Activated B cell treated with CpG ODN at 0.5 μM for 24 hours (primary cell): ENCODE measurements around the gene FIGNL1. TPM values are rescaled to one million over a fixed set of nuclear protein-coding genes. Genes with fewer than 3 reads are reported as not detected.

Source experiments
- ATAC-seq: fragments of 200-7000 bp; cut with Tn5 transposase; one replicate; pipeline ENCODE4 v1.10.0; 2021; ENCODE audit warnings: low read depth, mild to moderate bottlenecking, moderate library complexity
- CTCF ChIA-PET: fragments of 350-600 bp; sonication (Branson Sonifier 250); formaldehyde crosslinking; loops from one replicate; lab custom pipeline; 2021; ENCODE audit warnings: antibody characterized with exemption; lab: Charles Lee
- POLR2A ChIA-PET: fragments of 350-600 bp; sonication (Branson Sonifier 250); formaldehyde crosslinking; loops from one replicate; lab custom pipeline; 2021; ENCODE audit warnings: antibody characterized with exemption; lab: Charles Lee
- DNase-seq: peaks from one replicate; pipeline ENCODE4 v3.0.0; 2022
- H3K27ac Mint-ChIP-seq: one replicate; pipeline ENCODE4 v1.8.0; 2020; ENCODE audit warnings: mixed read lengths
- H3K27me3 Mint-ChIP-seq: one replicate; pipeline ENCODE4 v1.8.0; 2021; ENCODE audit warnings: mixed read lengths
- H3K36me3 Mint-ChIP-seq: one replicate; pipeline ENCODE4 v1.8.0; 2021; ENCODE audit warnings: low read depth, mixed read lengths
- H3K4me1 Mint-ChIP-seq: one replicate; pipeline ENCODE4 v1.8.0; 2021; ENCODE audit warnings: mixed read lengths
- H3K4me3 Mint-ChIP-seq: one replicate; pipeline ENCODE4 v1.8.0; 2020; ENCODE audit warnings: mild to moderate bottlenecking, mixed read lengths
- H3K9me3 Mint-ChIP-seq: one replicate; pipeline ENCODE4 v1.8.0; 2020; ENCODE audit warnings: mixed read lengths
- intact Hi-C: fragments of 100-400 bp; cut with micrococcal nuclease; formaldehyde crosslinking; loops from one replicate; pipeline ENCODE4 v1.15.1; 2024
- total RNA-seq: library from RNA; stranded (reverse); gene quantifications from 2 replicates; pipeline ENCODE4 v1.2.3, GENCODE V29; 2022
- TF ChIP-seq, protein P1 (sequence below): fragments of 200-600 bp; IDR thresholded peaks from one replicate; pipeline ENCODE4 v1.8.0; 2022; ENCODE audit warnings: antibody characterized with exemption, mild to moderate bottlenecking

Gene FIGNL1
- total RNA-seq, 1 donor from 2014 or later, result 15.4 TPM

- DNase-seq, result no peak
- Mint-ChIP-seq H3K27ac (no peak overlapping the region), H3K4me3 (no peak overlapping the region), H3K9me3 (no peaks in the 10 kb centered on the region), H3K27me3 (peaks cover 6% of the 10 kb centered on the region), H3K4me1 (no peaks in the 10 kb centered on the region), H3K36me3 (no peaks in the 10 kb centered on the region)
- POLR2A ChIA-PET, result no interaction called here
- intact Hi-C loops, result no loop called here
- TF ChIP-seq, protein P1, sequence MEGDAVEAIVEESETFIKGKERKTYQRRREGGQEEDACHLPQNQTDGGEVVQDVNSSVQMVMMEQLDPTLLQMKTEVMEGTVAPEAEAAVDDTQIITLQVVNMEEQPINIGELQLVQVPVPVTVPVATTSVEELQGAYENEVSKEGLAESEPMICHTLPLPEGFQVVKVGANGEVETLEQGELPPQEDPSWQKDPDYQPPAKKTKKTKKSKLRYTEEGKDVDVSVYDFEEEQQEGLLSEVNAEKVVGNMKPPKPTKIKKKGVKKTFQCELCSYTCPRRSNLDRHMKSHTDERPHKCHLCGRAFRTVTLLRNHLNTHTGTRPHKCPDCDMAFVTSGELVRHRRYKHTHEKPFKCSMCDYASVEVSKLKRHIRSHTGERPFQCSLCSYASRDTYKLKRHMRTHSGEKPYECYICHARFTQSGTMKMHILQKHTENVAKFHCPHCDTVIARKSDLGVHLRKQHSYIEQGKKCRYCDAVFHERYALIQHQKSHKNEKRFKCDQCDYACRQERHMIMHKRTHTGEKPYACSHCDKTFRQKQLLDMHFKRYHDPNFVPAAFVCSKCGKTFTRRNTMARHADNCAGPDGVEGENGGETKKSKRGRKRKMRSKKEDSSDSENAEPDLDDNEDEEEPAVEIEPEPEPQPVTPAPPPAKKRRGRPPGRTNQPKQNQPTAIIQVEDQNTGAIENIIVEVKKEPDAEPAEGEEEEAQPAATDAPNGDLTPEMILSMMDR, result no peak
- CTCF ChIA-PET, result interaction anchor here (1.1 kb wide), 1 partner anchor 18 kb away, joined by 3 read pairs; no protein-coding TSS in a partner anchor
- no peak for ATAC-seq
Measured at GRCh38 chr7:50486512-50486911, 36.4 kb upstream of the FIGNL1 start.

GRCh38 chr7:50481867-50482266, 31.7 kb upstream of the FIGNL1 start:
- POLR2A ChIA-PET, result no interaction called here

DNA sequence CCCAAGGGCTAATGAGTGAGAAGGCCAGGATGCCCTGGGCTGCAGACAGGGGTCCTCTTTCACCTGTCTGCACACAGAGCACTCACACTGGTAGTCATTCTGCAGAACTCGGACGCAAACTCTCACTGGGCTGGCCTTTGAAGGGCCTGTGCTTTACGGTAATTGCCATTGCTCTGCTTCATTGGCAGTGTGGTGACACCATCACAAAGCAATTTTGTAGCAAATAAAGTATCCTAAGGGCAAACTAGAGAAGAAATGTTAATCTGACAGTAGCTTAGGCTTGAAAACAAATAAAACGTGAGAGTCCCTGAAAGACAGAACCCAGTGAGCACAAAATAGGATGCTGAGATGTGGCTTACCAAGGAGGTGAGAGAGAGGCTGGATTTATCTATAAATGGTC, 30.6 kb upstream of the FIGNL1 start:
- TF ChIP-seq, protein P1, result no peak
- intact Hi-C loops, result no loop called here
- Mint-ChIP-seq H3K4me3 (no peak overlapping the region), H3K27me3 (peaks cover 17% of the 10 kb centered on the region), H3K4me1 (no peaks in the 10 kb centered on the region), H3K27ac (no peak overlapping the region), H3K9me3 (no peaks in the 10 kb centered on the region), H3K36me3 (no peaks in the 10 kb centered on the region)
- POLR2A ChIA-PET, result no interaction called here
- ATAC-seq, result no peak
- CTCF ChIA-PET, result no interaction called here
- DNase-seq, result no peak

More at GRCh38 chr7:50481867-50482266, 31.7 kb upstream of the FIGNL1 start:
- Mint-ChIP-seq H3K27me3 (peaks cover 15% of the 10 kb centered on the region), H3K4me1 (no peaks in the 10 kb centered on the region), H3K36me3 (no peaks in the 10 kb centered on the region), H3K27ac (no peak overlapping the region), H3K9me3 (no peaks in the 10 kb centered on the region), H3K4me3 (no peak overlapping the region)
- ATAC-seq, result no peak
- no peak for DNase-seq
- intact Hi-C loops, result no loop called here
- TF ChIP-seq, protein P1, result no peak
- CTCF ChIA-PET, result no interaction called here

- CTCF ChIA-PET, result interaction anchor here (1.1 kb wide), 1 partner anchor 12 kb away, joined by 3 read pairs; no protein-coding TSS in a partner anchor
- Mint-ChIP-seq H3K4me3 (no peak overlapping the region), H3K27ac (no peak overlapping the region), H3K4me1 (no peaks in the 10 kb centered on the region), H3K9me3 (no peaks in the 10 kb centered on the region), H3K36me3 (no peaks in the 10 kb centered on the region), H3K27me3 (peaks cover 13% of the 10 kb centered on the region)
- POLR2A ChIA-PET, result no interaction called here
- TF ChIP-seq, protein P1, result no peak
- intact Hi-C loops, result no loop called here
- ATAC-seq (no peak), DNase-seq (no peak)
Measured at GRCh38 chr7:50479743-50480517, 29.8 kb upstream of the FIGNL1 start.

DNA sequence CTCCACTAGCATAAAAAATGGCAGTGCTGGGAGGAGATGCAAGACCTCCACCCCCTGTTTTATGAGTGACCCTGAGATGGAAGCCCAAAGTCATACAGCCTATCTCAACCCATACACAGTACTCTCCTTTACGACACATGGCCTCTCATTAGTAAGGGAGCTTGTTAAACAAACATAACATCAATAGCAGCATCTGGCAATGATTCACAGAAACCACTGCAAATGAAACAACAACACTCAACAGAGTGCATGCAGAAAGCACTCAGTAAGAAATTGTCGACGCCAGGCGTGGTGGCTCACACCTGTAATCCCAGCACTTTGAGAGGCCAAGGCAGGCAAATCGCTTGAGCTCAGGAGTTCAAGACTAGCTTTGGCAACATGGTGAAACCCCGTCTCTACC, 27.5 kb upstream of the FIGNL1 start:
- no peak for DNase-seq
- intact Hi-C loops, result no loop called here
- no peak for ATAC-seq
- Mint-ChIP-seq H3K36me3 (no peaks in the 10 kb centered on the region), H3K4me3 (no peak overlapping the region), H3K4me1 (no peaks in the 10 kb centered on the region), H3K27ac (no peak overlapping the region), H3K27me3 (peaks cover 13% of the 10 kb centered on the region), H3K9me3 (no peaks in the 10 kb centered on the region)
- ChIA-PET POLR2A (no interaction called here), CTCF (interaction anchor here (1.5 kb wide), 1 partner anchor 10 kb away, joined by 3 read pairs; no protein-coding TSS in a partner anchor)
- TF ChIP-seq, protein P1, result no peak
